Measurements from ENCODE around the gene ZNF546.

DNA sequence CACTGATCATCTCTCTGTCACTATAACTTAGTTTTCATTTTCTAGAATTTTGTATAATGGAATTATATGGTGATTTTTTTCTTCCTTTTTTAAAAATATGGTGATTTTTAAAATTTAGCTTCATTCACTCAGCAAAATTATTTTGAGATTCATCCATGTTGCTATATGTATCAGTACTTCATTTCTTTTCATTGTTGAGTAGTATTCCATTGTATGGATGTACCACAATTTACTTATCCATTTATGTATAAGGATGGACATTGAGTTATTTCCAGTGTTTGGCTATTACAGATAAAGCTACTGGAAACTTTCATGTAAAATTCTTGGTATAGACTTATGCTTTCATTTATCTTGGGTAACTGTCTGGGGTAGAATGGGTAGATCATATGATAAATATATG lies 12.8 kb downstream of the ZNF546 start:
- TF ChIP-seq CTCF (IDR thresholded peaks at IDR 0.05) (no peak), EZH2 (IDR thresholded peaks at IDR 0.05; ENCODE audit: borderline replicate concordance, insufficient read depth, low read depth, low read length, poor library complexity, severe bottlenecking) (no peak)
